ENCODE measurements around the gene OSBPL8.

OSBPL8 gene

GRCh38 chr12:76446090-76446489 lies 113.5 kb downstream of the OSBPL8 start:
- DNase-seq (ENCODE audit: low spot score) (no peak), ATAC-seq (ENCODE audit: low read depth) (no peak)
- no peaks in the 10 kb centered on the region for H3K27me3 ChIP-seq (ENCODE audit: insufficient read depth, poor library complexity, severe bottlenecking)

GRCh38 chr12:76445462-76445861 lies 114.1 kb downstream of the OSBPL8 start:
- Histone ChIP-seq H3K4me3 (ENCODE audit: severe bottlenecking) (no peak overlapping the region), H3K27ac (ENCODE audit: poor library complexity, severe bottlenecking) (no peak overlapping the region), H3K4me1 (ENCODE audit: insufficient read depth, poor library complexity, severe bottlenecking) (peaks cover 15% of the 10 kb centered on the region), H3K36me3 (ENCODE audit: low read depth) (peaks cover 5% of the 10 kb centered on the region; the same call in 1 of the 2 replicates), H3K27me3 (ENCODE audit: insufficient read depth, poor library complexity, severe bottlenecking) (no peaks in the 10 kb centered on the region), H3K9me3 (ENCODE audit: severe bottlenecking) (no peaks in the 10 kb centered on the region)
- no peak for TF ChIP-seq CTCF (IDR thresholded peaks at IDR 0.05; ENCODE audit: poor library complexity, severe bottlenecking)
- DNase-seq (ENCODE audit: low spot score) = no peak
- no peak for ATAC-seq (ENCODE audit: low read depth)

More at GRCh38 chr12:76446090-76446489, 113.5 kb downstream of the OSBPL8 start:
- Histone ChIP-seq H3K36me3 (ENCODE audit: low read depth) (peaks cover 5% of the 10 kb centered on the region; the same call in 1 of the 2 replicates), H3K4me1 (ENCODE audit: insufficient read depth, poor library complexity, severe bottlenecking) (peaks cover 22% of the 10 kb centered on the region), H3K27ac (ENCODE audit: poor library complexity, severe bottlenecking) (no peak overlapping the region), H3K4me3 (ENCODE audit: severe bottlenecking) (no peak overlapping the region), H3K9me3 (ENCODE audit: severe bottlenecking) (no peaks in the 10 kb centered on the region)
- no peak for TF ChIP-seq CTCF (IDR thresholded peaks at IDR 0.05; ENCODE audit: poor library complexity, severe bottlenecking)

- no peak for TF ChIP-seq CTCF (IDR thresholded peaks at IDR 0.05; ENCODE audit: poor library complexity, severe bottlenecking)
- H3K9me3 ChIP-seq (ENCODE audit: severe bottlenecking) = no peaks in the 10 kb centered on the region
- H3K4me1 ChIP-seq (ENCODE audit: insufficient read depth, poor library complexity, severe bottlenecking) = peaks cover 6% of the 10 kb centered on the region
- no peaks in the 10 kb centered on the region for H3K27me3 ChIP-seq (ENCODE audit: insufficient read depth, poor library complexity, severe bottlenecking)
- no peaks in the 10 kb centered on the region for H3K36me3 ChIP-seq (ENCODE audit: low read depth)
- DNase-seq (ENCODE audit: low spot score) (no peak), ATAC-seq (ENCODE audit: low read depth) (peak; percentile 50; the same call in 2 of the 3 replicates)
- no peak overlapping the region for H3K4me3 ChIP-seq (ENCODE audit: severe bottlenecking)
- no peak overlapping the region for H3K27ac ChIP-seq (ENCODE audit: poor library complexity, severe bottlenecking)
Observed at GRCh38 chr12:76444408-76444984, 115.1 kb downstream of the OSBPL8 start.

- no peak for TF ChIP-seq CTCF (IDR thresholded peaks at IDR 0.05; ENCODE audit: poor library complexity, severe bottlenecking)
- Histone ChIP-seq H3K4me1 (ENCODE audit: insufficient read depth, poor library complexity, severe bottlenecking) (no peaks in the 10 kb centered on the region), H3K9me3 (ENCODE audit: severe bottlenecking) (no peaks in the 10 kb centered on the region), H3K36me3 (ENCODE audit: low read depth) (no peaks in the 10 kb centered on the region), H3K27me3 (ENCODE audit: insufficient read depth, poor library complexity, severe bottlenecking) (no peaks in the 10 kb centered on the region), H3K27ac (ENCODE audit: poor library complexity, severe bottlenecking) (no peak overlapping the region), H3K4me3 (ENCODE audit: severe bottlenecking) (no peak overlapping the region)
- ATAC-seq (ENCODE audit: low read depth) (no peak), DNase-seq (ENCODE audit: low spot score) (no peak)
Observed at GRCh38 chr12:76441016-76441415, 118.6 kb downstream of the OSBPL8 start.

- Histone ChIP-seq H3K27ac (ENCODE audit: poor library complexity, severe bottlenecking) (no peak overlapping the region), H3K36me3 (ENCODE audit: low read depth) (no peaks in the 10 kb centered on the region; the same call in 1 of the 2 replicates), H3K4me3 (ENCODE audit: severe bottlenecking) (no peak overlapping the region), H3K4me1 (ENCODE audit: insufficient read depth, poor library complexity, severe bottlenecking) (no peaks in the 10 kb centered on the region), H3K9me3 (ENCODE audit: severe bottlenecking) (peaks cover 10% of the 10 kb centered on the region), H3K27me3 (ENCODE audit: insufficient read depth, poor library complexity, severe bottlenecking) (no peaks in the 10 kb centered on the region)
- DNase-seq (ENCODE audit: low spot score) (no peak), ATAC-seq (ENCODE audit: low read depth) (no peak)
- TF ChIP-seq CTCF (IDR thresholded peaks at IDR 0.05; ENCODE audit: poor library complexity, severe bottlenecking) = no peak
Observed at GRCh38 chr12:76432733-76433132, 126.8 kb downstream of the OSBPL8 start.

Data from RWPE2 (cell line).